ENCODE data around the gene CHPF.

CHPF gene
- 4.8 to 11.9 (median 8.2) reads per million in 4 donors for total RNA-seq

- DNase-seq, result peak; percentile 84 to 95 (median 89)
Measured at GRCh38 chr2:219543596-219544358, at the start of gene CHPF, which contains the start of gene TMEM198. Gene CHPF, minus strand, starts transcription at chr2:219543809. Its CDS starts 271 bp downstream, at chr2:219543538. Gene TMEM198, plus strand, starts transcription at chr2:219544028. Its CDS starts 700 bp downstream, at chr2:219544728.

- no peak for DNase-seq
Measured at GRCh38 chr2:219593154-219593553, 49.5 kb upstream of the CHPF start.

GRCh38 chr2:219592736-219593135 lies 49.1 kb upstream of the CHPF start:
- no peak for DNase-seq

- no peak for DNase-seq
Measured at GRCh38 chr2:219591091-219591490, 47.5 kb upstream of the CHPF start.

GRCh38 chr2:219581346-219581745 lies 37.7 kb upstream of the CHPF start:
- no peak for DNase-seq

- no peak for DNase-seq
Measured at GRCh38 chr2:219578811-219579613, 35.4 kb upstream of the CHPF start.

GRCh38 chr2:219576505-219577388 lies 33.1 kb upstream of the CHPF start:
- no peak for DNase-seq

GRCh38 chr2:219575566-219576504 lies 32.2 kb upstream of the CHPF start:
- DNase-seq, result no peak

GRCh38 chr2:219574484-219575311 lies 31.1 kb upstream of the CHPF start:
- no peak for DNase-seq

GRCh38 chr2:219573166-219573565 lies 29.6 kb upstream of the CHPF start:
- no peak for DNase-seq

- DNase-seq, result no peak
Measured at GRCh38 chr2:219572237-219573001, 28.8 kb upstream of the CHPF start, which contains the start of gene INHA. Gene INHA, plus strand, starts transcription at chr2:219572310. Its CDS starts 65 bp downstream, at chr2:219572375.

GRCh38 chr2:219571311-219572236 lies 28.0 kb upstream of the CHPF start, which contains the start of gene OBSL1:
Gene OBSL1, minus strand, starts transcription at chr2:219571539. Its CDS starts 307 bp downstream, at chr2:219571232.
- no peak for DNase-seq

- no peak for DNase-seq
Measured at GRCh38 chr2:219570924-219571310, 27.3 kb upstream of the CHPF start.

GRCh38 chr2:219570194-219570923 lies 26.8 kb upstream of the CHPF start:
- no peak for DNase-seq

- no peak for DNase-seq
Measured at GRCh38 chr2:219569635-219570034, 26.0 kb upstream of the CHPF start.

GRCh38 chr2:219569041-219569440 lies 25.4 kb upstream of the CHPF start:
- no peak for DNase-seq

- no peak for DNase-seq
Measured at GRCh38 chr2:219567791-219568361, 24.3 kb upstream of the CHPF start.

Measured in T-helper 1 cell (primary cell).